NCI-H526 treated with DMSO at 0.1 percent for 48 hours (cell line): ENCODE data around the gene COX7A1.
A peak's percentile ranks its signal among the peaks of the same experiment; 100 is the strongest.
"Not testable (repeated sequence)": the region's sequence is repeated elsewhere in the genome, so short reads cannot be mapped to it uniquely, and the experiment has no call there.

ENCODE experiments used
- DNase-seq: peaks from one replicate; lab custom pipeline; 2025; lab: John Stamatoyannopoulos, UW

COX7A1 gene

DNA sequence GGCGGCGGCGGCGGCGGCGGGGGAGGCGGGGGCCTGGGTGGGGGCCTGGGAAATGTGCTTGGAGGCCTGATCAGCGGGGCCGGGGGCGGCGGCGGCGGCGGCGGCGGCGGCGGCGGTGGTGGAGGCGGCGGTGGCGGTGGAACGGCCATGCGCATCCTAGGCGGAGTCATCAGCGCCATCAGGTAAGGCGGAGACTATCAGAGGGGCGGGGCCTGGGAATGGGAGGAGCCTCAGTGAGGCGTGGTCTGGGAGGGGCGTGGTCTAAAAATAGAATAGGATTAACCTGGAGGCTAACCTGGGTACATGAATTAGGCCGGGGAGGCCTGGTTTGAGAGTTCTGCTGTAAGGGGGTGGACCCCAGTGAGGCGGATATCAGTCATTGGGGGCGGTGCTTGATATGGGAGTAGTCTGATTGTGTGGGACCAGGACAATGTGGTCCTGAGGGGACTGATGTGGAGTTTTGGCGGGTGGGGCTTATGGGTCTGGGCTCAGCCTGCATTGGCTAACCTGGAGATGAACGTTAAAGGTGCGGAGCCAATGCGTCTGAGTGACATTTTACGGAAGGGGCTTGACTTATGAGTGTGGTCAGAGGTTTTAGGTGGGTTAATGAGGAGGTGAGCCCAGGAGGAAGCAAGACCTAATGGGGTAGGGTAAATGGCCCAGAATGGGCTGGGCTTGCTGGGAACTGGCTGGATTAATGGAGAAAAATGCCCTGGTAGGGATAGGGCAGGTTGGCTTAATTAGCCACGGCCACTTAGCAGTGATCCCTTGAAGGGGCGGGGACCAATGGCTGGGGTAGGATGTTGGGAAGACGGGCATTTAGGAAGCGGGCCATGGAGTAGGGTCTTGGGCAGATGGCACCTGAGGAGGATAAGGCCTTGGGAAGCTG, 11.0 kb downstream of the COX7A1 start:
- peak; percentile 79 for DNase-seq

DNA sequence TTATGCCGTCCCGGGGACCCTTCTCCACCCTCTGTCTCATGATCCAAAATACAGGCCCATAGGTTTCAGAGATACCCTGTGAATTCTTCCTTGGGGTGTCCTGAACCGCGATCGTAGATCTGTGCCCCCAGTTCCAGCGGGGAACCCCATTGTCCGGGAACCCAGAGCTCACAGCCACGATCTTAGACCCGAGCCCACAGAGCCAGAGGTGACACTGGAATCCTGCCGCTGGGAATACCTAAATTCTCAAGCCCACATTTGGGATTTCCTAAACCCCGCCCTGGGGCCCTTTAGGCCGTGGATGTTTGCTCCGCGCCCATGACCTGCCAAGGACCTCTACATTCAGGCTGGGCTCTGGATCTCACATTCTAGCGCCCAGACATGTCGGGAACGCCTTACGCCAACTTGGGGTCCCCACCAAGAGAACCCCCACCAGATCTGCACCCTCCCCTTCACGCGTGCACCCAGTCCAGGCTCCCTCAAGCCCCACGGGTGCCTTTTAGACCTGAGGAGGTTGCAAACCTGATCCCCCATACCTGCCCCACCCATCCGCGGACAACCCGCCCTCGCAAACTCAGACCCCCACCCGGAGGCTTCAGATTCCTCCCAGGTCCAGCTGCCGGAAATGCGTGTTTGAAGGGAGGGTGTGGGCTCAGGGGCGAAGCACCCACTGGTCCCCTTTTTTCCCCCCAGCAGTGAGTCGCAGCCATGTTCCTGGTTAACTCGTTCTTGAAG, 11.8 kb downstream of the COX7A1 start:
- DNase-seq, result peak; percentile 66

DNA sequence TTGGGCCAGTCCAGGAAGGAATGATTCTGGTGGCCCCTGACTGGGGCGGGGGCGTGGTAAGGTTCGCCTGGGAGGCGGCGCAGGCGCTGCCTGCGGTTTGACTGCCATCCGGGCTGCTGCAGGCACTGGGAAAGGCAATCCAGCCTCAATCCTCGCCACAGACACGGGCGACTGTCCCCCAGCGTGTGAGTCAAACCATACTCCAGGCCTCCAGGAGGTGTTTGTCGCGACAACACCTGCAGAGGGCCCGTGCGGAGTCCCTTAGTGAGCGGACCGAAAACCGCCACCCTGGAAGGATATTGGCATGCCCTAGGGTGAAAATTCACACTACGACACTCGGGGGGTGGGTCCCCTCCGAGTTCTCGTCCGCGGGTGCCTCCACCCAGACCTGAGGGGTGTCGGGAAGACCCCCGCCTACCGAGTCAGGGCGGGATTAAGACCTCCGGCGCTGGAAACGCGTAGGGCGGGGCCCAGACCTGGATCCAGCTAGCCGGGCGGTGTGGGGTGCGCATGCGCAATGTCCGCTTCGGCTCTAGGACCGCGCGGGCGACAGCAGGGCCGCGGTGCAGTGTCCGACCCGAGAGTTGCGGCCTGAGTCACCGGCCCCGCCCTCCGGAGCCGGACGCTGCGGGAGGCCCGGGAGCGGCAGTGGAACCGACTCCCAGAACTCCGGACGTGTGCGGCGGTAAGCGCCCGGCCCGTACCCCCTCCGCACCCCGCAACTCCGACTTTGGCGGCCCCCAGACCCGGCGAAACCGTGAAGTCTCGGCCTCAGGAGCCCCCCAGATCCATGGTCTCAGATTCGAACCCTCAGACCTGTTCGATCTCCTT, 12.6 kb downstream of the COX7A1 start, which contains the start of gene CAPNS1:
Gene CAPNS1, plus strand, starts transcription at position 594 of the 831 bp plus-strand sequence. CDS start 946 bp downstream, outside the sequence.
- DNase-seq, result peak; percentile 94

DNA sequence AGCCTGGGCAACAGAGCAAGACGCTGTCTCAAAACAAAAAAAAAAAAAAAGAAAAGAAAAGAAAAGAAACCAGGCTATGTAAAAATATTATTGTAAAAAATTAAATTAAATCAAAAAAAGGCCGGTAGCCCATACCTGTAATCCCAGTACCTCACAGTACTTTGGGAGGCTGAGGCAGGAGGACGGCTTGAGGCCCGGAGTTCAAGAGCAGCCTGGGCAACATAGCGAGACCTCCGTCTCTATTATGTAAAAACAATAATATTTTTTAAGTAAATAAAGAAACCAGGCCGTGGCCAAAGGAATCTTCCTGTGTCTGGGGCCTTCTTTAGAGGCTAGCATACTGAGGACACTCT, 13.2 kb downstream of the COX7A1 start:
- DNase-seq, result no peak

DNA sequence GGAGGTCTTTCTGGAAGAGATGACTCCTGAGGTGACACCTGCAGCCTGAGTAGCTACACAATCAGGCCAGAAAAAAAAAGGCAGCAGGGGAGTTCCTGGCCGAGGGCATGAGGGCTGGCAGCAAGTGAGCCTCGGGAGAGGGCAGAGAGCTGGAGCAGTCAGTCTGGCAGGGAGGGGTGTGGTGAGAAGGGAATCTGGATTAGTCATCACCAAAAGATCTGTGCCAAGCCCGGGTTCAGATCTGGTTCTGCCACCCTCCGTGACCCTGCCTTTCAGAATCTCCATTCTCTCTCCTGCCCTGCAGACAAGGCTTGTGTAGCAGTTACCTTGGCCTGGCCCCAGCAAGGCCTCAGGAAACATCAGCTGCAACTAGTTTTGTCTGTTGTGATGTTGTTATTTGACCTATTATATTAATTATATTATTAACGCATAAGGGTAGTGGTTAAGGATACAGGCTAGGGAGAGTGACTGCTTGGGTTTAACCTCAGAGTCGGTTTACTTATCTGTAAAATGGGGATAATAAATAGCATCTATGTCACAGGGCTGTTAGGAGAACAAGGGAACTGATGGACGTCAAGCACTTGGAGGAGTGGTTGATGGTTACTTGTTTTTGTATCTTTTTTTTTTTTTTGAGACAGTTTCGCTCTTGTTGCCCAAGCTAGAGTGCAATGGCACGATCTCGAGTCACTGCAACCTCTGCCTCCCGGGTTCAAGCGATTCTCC, 15.1 kb downstream of the COX7A1 start:
- DNase-seq, result no peak

DNA sequence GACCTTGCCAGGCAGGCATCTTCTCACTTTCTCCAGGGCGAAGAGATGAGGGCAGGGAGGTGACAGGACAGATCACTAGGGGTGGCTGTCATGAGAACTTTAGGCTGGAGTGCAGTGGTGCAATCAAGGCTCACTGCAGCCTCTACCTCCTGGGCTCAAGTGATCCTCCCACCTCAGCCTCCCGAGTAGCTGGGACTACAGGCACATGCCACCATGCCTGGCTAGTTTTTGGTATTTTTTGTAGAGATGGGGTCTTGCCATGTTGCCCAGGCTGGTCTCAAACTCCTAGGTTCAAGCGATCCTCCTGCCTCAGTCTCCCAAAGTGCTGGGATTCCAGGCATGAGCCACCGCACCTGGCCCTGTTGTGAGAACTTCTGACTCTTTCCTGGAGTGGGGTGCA, 17.4 kb downstream of the COX7A1 start:
- DNase-seq, result not testable (repeated sequence)

DNA sequence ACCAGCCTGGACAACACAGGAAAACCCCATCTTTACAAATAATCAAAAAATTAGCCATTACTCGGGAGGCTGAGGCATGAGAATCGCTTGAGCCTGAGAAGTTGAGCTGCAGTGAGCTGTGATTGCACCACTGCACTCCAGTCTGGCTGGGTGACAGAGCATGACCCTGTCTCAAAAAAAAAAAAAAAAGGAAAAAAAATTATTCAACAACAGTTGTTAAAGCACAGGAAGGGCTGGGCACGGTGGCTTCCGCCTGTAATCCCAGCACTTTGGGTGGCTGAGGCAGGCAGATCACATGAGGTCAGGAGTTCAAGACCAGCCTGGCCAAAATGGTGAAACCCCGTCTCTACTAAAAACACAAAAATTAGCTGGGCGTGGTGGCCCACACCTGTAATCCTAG, 21.0 kb downstream of the COX7A1 start:
- not testable (repeated sequence) for DNase-seq

DNA sequence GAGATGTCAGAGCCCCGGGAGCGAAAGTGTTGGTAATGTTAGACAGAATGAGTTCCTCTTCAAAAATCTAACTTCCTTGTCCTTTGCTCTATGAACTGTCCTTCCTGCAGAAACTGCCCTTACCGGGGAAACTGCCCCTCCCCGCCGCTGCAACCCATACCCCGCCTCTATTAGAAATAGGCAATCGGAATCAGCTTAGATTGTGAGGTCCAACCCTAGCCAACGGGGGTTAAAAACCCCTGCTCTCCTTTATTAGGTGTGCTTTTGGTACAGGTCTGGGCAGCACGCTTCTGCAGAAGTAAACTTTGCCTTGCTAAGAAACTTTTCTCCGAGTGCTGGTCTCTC, 23.9 kb downstream of the COX7A1 start:
- no peak for DNase-seq

DNA sequence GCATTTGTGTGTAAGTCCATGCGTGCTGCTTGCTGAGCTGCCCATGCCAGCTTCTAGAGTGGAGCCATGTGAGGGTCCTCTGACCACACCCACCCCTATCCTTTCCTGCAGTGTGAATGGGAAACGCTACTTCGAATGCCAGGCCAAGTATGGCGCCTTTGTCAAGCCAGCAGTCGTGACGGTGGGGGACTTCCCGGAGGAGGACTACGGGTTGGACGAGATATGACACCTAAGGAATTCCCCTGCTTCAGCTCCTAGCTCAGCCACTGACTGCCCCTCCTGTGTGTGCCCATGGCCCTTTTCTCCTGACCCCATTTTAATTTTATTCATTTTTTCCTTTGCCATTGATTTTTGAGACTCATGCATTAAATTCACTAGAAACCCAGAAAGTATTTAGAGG, 26.7 kb downstream of the COX7A1 start:
- no peak for DNase-seq

DNA sequence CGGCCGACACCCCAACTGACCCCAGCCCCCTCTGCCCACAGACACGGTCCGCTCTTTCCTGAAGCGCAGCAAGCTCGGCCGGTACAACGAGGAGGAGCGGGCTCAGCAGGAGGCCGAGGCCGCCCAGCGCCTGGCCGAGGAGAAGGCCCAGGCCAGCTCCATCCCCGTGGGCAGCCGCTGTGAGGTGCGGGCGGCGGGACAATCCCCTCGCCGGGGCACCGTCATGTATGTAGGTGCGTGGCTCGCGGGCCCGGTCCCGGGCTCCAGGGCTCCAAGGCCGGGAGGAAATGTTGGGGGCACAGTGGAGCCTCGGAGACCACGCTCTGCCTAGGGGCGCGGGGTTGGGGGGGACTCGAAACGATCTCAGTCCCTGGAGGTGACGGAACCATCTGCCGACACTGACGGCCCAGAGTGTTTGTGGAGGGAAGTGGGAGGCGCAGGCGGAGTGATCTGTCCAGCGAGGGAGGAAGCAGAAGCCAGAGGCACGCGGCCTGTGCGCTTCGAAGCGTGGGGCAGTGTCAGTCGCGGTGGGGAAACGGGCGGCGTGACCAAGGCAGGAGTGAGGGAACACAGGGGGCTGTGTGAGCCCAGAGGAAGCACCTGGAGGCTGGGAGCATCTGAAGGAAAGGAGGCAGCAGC, 30.6 kb downstream of the COX7A1 start:
- DNase-seq, result no peak

DNA sequence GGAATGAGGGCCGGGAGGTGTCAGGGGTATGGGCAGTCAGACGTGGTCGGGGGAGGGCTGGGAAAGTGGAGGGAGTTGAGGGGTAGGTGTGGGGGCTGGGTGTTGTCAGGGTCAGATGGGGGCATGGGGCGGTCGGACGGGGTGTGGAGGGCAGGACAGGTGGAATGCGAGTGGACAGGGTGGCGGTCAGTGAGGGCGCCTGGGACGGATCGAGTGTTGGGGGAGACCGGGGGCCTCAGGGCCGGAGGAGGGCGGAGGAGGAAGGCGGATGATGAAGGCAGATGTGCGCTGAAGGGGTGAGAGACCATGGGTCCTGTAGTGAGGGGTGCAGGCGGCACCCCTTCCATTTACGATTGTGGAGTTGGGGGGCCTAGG, 31.3 kb downstream of the COX7A1 start:
- no peak for DNase-seq

DNA sequence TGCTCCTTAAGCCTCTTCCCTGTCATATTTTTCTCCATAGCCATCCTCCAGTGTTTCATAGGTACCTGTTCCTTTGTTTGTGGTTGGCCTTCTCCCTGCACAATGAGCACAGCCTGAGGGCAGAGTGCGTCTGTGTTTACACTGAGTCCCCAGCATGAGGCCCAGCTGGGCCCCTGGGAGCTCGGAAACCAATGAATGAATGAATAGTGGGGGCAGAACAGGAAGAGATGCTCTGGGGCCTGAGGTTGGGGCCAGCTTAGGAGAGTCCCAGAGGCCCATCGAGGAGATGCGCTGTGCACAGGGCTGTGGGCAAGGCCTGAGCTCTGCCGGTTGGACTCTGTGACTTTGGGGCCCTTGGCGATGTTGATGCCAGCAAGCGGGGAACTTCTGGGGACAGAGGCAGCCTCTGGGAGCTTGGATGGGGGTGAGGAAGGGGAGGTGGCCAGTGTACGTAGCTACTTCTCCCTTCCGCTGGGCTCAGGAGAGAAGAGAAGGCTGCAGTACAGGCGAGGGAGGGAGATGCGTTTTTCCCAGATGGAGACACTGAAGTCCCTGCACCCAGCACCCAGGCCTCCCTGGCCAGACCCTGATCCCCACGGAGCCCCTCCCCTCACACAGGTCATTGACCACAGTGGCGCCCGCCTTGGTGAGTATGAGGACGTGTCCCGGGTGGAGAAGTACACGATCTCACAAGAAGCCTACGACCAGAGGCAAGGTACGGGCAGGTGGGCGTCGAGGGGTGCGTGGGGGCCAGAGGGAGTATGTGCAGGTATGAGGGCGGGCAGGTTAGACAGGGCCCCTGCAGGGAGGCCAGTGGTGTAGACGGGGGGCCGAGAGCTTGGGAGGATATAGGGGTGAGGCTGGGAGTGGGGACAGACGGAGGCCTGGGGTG, 31.9 kb downstream of the COX7A1 start:
- peak; percentile 74 for DNase-seq

DNA sequence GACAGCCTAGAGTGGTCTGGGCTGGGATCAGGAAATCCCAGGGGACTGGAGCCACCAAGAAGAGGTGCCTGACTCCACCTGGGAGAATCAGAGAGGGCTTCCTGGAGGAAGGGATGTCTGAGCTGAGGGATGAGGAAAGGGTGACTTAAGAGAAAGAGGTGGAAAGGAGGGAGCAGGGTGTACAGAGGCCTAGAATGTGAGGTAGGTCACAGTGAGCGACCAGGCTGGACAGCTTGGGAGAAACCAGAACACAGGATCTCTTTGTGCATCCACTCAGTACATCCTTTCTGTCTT, 36.0 kb downstream of the COX7A1 start:
- no peak for DNase-seq

DNA sequence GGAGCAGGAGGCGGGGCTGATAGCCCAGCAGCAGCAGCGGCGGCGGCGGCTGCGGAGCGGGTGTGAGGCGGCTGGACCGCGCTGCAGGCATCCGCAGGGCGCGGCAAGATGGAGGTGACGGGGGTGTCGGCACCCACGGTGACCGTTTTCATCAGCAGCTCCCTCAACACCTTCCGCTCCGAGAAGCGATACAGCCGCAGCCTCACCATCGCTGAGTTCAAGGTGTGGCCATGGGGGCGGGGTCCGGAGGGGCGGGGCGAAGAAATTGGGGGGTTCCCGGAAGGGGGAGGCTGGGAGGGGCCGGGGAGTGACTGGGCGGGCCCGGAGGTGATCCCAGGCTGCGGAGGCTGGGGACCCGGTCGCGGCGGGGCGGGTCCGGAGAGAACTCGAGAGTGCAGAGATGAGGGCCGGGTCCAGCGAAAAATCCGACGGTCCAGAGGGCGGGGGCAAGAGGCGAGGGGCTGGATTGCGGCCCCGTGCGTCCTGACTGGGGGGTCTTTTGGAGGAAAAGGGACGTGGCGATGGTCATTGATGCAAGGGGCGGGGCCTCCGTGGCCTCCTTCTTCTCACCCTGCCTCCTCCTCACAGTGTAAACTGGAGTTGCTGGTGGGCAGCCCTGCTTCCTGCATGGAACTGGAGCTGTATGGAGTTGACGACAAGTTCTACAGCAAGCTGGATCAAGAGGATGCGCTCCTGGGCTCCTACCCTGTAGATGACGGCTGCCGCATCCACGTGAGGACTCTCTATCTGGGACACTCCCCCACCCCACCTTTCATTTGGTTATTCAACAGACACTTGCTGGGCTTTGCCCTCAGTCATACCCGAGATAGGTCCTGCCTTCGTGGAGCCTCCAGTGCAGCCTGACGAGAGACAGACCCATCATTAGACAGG, 36.5 kb downstream of the COX7A1 start, which contains the start of gene TBCB:
Gene TBCB, plus strand, starts transcription at position 16 of the 891 bp plus-strand sequence. Its CDS starts 93 bp downstream, at position 109.
- DNase-seq, result peak; percentile 49

DNA sequence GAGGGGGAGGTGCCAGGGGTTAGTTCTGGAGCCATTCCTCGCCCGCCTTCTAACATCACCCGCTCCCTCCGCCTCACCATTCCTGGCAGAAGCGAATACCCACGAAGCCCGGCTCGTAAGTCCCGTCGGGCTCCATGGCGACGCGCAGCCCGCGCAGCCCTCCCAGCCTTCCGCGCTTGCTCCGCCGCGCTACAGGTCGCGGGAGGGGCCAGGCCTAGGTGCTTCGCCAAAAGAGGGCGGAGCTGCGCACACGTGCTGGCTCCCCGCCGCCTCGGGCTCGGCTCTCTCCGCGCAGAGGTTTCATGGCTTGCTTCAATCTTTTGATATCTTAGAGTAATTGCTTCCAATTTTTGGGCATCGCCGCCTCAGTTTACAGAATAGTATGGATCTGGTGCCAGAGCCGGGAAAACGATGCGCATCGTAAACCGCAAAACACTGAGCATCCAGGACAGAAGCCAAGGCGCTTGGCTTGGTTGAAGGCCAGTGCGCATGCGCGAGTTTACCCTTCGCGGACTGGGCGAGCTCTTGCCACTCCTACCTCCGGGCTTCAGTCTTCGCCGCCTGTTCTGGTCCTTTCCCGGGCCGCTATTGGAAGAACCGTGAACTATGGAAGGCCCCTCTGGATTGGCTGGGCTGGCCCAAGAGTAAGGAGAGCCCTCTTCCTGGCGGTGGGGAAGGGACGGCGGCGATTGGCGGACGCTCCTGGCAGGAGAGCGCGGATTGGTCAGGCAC, 37.4 kb downstream of the COX7A1 start, which contains the start of gene POLR2I:
Gene POLR2I, minus strand, starts transcription at position 155 of the 732 bp plus-strand sequence. Its CDS starts 19 bp downstream, at position 136.
- peak; percentile 100 for DNase-seq

DNA sequence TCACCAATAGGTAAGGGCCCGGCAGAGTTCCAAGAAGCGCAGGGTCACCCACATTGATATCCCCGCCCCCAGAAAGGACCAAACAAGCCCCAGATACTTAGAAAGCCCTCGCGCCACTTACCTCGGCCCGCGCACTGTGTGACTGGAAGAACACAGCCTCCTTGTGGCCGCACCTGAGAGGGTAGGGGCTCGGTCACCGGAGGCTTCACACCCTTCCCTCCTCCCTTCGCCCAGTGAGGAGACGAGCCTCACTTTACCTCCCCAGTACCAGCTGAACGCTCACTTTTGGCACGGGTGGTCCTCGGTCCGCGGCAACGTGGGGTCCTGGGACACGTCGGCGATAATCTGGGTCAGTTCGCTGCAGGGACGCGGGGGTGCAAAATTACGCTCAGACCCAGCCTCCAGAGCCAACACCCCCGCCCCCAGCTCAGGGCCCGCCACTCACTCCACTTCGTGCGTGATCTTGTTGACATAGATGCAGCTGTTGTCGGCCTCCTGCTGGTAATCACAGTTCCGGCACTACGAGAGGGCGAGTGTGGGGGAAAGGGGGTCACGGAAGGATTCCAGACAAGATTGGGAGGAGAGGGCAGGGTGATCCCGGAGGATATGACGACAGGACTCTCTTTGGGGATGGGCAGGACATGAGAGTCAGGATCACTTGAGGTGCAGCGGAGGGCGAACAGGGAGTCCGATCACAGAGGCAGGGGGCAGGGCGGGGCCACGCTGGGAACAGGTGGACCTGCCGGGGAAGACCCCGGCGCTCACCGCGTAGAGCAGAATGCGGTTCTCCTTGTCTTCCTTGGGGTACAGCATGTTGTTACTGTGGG, 38.1 kb downstream of the COX7A1 start:
- peak; percentile 42 for DNase-seq

DNA sequence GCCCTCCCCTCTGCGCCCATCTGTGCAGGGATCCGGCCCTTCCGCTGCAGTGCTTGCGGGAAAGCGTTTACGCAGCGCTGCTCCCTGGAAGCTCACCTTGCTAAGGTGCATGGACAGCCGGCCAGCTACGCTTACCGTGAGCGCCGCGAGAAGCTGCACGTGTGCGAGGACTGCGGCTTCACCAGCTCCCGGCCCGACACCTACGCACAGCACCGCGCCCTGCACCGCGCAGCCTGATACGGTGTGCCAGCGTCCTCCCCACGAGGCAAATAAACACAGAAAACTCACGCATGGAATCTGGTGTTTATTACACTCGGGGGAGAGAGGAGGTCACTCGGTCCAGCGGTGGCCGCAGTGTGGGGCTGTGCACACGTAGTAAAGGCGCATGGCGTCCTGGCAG, 38.8 kb downstream of the COX7A1 start:
- no peak for DNase-seq

DNA sequence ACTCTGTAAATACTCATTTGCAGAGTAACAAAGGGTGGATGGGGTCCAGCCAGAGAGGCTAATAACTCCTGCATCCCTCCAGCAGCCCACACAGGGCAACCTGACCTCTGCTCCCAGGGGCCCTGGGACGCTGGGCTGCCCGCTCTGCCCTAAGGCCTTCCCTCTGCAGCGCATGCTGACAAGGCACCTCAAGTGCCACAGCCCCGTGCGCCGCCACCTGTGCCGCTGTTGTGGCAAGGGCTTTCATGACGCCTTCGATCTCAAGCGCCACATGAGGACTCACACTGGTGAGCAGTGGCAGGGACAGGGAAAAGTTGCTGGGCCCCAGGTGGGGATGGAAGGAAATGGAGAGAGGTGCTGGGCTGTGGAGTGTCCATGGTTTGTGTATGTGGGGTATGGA, 39.6 kb downstream of the COX7A1 start:
- no peak for DNase-seq
